Stimulated activated CD8-positive, alpha-beta memory T cell treated with anti-CD3 and anti-CD28 coated beads, Interleukin-4, amount 100 ng/mL, for 48 hours (primary cell): ENCODE measurements around the gene AGPAT2.

Experiments
- DNase-seq: peaks from one replicate; pipeline ENCODE4 v3.0.0-alpha.2; 2020

Gene AGPAT2

GRCh38 chr9:136685790-136686533, 1.3 kb downstream of the AGPAT2 start:
- no peak for DNase-seq

- no peak for DNase-seq
Observed at GRCh38 chr9:136685216-136685615, 2.0 kb downstream of the AGPAT2 start.

- no peak for DNase-seq
Observed at GRCh38 chr9:136684799-136685198, 2.5 kb downstream of the AGPAT2 start.

GRCh38 chr9:136684339-136684738, 2.9 kb downstream of the AGPAT2 start:
- DNase-seq, result no peak

- DNase-seq, result no peak
Observed at GRCh38 chr9:136683755-136684154, 3.5 kb downstream of the AGPAT2 start.

GRCh38 chr9:136683173-136683745, 4.0 kb downstream of the AGPAT2 start:
- DNase-seq, result no peak

GRCh38 chr9:136682710-136683109, 4.5 kb downstream of the AGPAT2 start:
- DNase-seq, result no peak

GRCh38 chr9:136681945-136682699, 5.1 kb downstream of the AGPAT2 start:
- no peak for DNase-seq

- no peak for DNase-seq
Observed at GRCh38 chr9:136681029-136681428, 6.2 kb downstream of the AGPAT2 start.

GRCh38 chr9:136679431-136679941, 7.8 kb downstream of the AGPAT2 start:
- DNase-seq, result no peak

GRCh38 chr9:136678624-136679023, 8.6 kb downstream of the AGPAT2 start:
- DNase-seq, result no peak

GRCh38 chr9:136678034-136678433, 9.2 kb downstream of the AGPAT2 start:
- DNase-seq, result no peak

GRCh38 chr9:136676920-136677686, 10.2 kb downstream of the AGPAT2 start:
- no peak for DNase-seq

GRCh38 chr9:136676297-136676794, 10.9 kb downstream of the AGPAT2 start:
- DNase-seq, result no peak

- DNase-seq, result no peak
Observed at GRCh38 chr9:136675477-136676296, 11.6 kb downstream of the AGPAT2 start.

GRCh38 chr9:136674786-136675349, 12.4 kb downstream of the AGPAT2 start:
- DNase-seq, result no peak

- DNase-seq, result no peak
Observed at GRCh38 chr9:136673975-136674785, 13.1 kb downstream of the AGPAT2 start.

GRCh38 chr9:136673088-136673974, 13.9 kb downstream of the AGPAT2 start:
- DNase-seq, result no peak

GRCh38 chr9:136672431-136673087, 14.7 kb downstream of the AGPAT2 start:
- DNase-seq, result no peak
